Lower lobe of right lung (tissue), 2 donors: ENCODE data around the gene LPP. TPM values are rescaled to one million over a fixed set of nuclear protein-coding genes. Genes with fewer than 3 reads are reported as not detected.

ENCODE experiments used
- ATAC-seq, 2 donors: fragments of 200-7000 bp; cut with Tn5 transposase; one replicate each; pipeline ENCODE4 v1.9.1; 2020 to 2022; ENCODE audit warnings: mild to moderate bottlenecking in 2 of 2, moderate library complexity in 2 of 2
- DNase-seq: peaks from one replicate; pipeline ENCODE4 v3.0.0-alpha.2; 2020
- H3K27ac ChIP-seq: fragments of 200-600 bp; one replicate; pipeline ENCODE4 v1.8.0; 2022
- H3K27me3 ChIP-seq: fragments of 200-600 bp; one replicate; pipeline ENCODE4 v1.8.0; 2022; ENCODE audit warnings: low read depth
- H3K36me3 ChIP-seq: fragments of 200-600 bp; one replicate; pipeline ENCODE4 v1.8.0; 2022; ENCODE audit warnings: mild to moderate bottlenecking
- H3K4me1 ChIP-seq: fragments of 200-600 bp; one replicate; pipeline ENCODE4 v1.8.0; 2022
- H3K4me3 ChIP-seq: fragments of 200-600 bp; one replicate; pipeline ENCODE4 v1.8.0; 2022; ENCODE audit warnings: mild to moderate bottlenecking
- H3K9me3 ChIP-seq: fragments of 200-600 bp; one replicate; pipeline ENCODE4 v1.8.0; 2022
- intact Hi-C: fragments of 100-400 bp; cut with DNase I; formaldehyde crosslinking; loops from one replicate; pipeline ENCODE4 v1.11.0; 2022
- total RNA-seq: library from RNA; stranded (reverse); fragmentation: NEBNext Ultra II Directional; extraction: Animal tissue kit (Norgen Biotek cat#: 25700); gene quantifications from one replicate; pipeline ENCODE4 v1.2.1, GENCODE V29; 2021
- TF ChIP-seq, protein P1 (sequence below): fragments of 200-600 bp; IDR thresholded peaks from one replicate; pipeline ENCODE4 v1.8.0; 2022; ENCODE audit warnings: antibody characterized with exemption, mild to moderate bottlenecking
- donor health status: DM: no; HTN: yes; CAD: no; lungs with severe emphysema.

LPP gene
- total RNA-seq, 1 donor from 2014 or later: 180 TPM

DNA sequence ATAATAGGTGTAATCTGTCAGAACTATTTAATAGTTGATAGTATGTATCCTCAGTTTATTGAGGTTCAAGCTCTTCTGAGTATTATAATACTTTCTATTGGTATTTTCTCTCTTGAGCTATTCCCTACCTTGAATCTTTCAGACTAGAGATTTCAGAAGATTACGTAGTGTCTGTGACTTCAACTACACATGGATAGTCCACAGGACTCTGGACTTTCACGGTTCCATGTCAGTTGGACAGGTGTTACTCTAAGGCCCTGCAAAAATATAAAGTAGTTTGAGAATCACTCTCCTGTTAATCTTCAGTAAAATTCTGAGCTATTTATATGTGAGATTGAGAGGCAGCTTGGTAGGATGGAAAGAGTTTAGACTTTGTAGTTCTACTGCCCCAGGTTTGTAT, 664.3 kb downstream of the LPP start:
- no peak for DNase-seq
- Histone ChIP-seq H3K36me3 (no peaks in the 10 kb centered on the region), H3K4me3 (no peak overlapping the region), H3K27me3 (no peaks in the 10 kb centered on the region), H3K27ac (peak overlapping the region; percentile 69), H3K4me1 (peaks cover 52% of the 10 kb centered on the region), H3K9me3 (no peaks in the 10 kb centered on the region)
- TF ChIP-seq, protein P1, sequence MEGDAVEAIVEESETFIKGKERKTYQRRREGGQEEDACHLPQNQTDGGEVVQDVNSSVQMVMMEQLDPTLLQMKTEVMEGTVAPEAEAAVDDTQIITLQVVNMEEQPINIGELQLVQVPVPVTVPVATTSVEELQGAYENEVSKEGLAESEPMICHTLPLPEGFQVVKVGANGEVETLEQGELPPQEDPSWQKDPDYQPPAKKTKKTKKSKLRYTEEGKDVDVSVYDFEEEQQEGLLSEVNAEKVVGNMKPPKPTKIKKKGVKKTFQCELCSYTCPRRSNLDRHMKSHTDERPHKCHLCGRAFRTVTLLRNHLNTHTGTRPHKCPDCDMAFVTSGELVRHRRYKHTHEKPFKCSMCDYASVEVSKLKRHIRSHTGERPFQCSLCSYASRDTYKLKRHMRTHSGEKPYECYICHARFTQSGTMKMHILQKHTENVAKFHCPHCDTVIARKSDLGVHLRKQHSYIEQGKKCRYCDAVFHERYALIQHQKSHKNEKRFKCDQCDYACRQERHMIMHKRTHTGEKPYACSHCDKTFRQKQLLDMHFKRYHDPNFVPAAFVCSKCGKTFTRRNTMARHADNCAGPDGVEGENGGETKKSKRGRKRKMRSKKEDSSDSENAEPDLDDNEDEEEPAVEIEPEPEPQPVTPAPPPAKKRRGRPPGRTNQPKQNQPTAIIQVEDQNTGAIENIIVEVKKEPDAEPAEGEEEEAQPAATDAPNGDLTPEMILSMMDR: no peak
- no peak for ATAC-seq
- intact Hi-C loops: no loop called here

DNA sequence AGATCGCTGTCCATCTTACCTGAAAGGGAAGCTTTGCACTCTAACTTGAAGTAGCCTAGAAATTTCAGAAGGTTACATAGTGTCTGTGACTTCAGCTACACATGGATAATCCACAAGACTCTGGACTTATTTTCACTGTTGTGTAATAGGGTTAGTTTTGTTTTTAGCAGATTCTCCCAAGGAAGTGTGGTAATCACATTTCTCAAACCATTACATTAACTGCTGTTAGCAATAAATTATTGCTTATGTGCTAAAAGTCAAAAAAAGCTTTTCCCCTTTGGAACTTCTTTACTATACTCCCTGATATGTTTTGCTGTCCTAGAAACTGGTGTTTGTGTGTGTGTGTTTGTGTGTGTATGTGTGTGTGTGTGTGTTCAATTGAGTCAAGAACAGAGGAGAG, 666.0 kb downstream of the LPP start:
- H3K36me3 ChIP-seq: no peaks in the 10 kb centered on the region
- no peak for DNase-seq
- ATAC-seq: peak in 1 of 2 donors; percentile 61
- intact Hi-C loops: no loop called here
- no peaks in the 10 kb centered on the region for H3K27me3 ChIP-seq
- H3K9me3 ChIP-seq: no peaks in the 10 kb centered on the region
- peaks cover 52% of the 10 kb centered on the region for H3K4me1 ChIP-seq
- H3K27ac ChIP-seq: peak overlapping the region; percentile 56
- TF ChIP-seq, protein P1: no peak
- H3K4me3 ChIP-seq: no peak overlapping the region

DNA sequence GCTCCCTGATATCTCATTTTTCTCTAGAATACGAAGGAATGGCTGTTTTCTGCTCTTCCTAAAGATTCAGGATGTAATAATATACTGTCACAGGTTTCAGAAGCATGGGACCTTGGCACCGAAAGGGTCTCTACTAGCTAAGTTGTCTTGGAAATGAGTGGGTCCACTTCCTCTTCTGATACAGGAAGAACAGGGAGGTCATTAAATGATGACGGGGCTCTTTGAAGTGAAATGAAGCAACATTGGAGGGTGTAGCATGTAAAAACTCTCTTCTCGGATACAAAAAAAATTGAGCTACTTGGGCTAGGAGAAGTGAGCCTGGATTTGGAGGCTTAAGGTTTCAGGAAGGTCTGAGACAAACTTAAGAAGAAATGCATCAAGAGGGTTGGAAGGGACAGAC, 668.0 kb downstream of the LPP start:
- Histone ChIP-seq H3K4me1 (peaks cover 45% of the 10 kb centered on the region), H3K9me3 (no peaks in the 10 kb centered on the region), H3K36me3 (no peaks in the 10 kb centered on the region), H3K27ac (peak overlapping the region; percentile 22), H3K27me3 (no peaks in the 10 kb centered on the region), H3K4me3 (no peak overlapping the region)
- DNase-seq (no peak), ATAC-seq (peak; percentile 10 to 60)
- intact Hi-C loops: no loop called here
- TF ChIP-seq, protein P1: no peak

DNA sequence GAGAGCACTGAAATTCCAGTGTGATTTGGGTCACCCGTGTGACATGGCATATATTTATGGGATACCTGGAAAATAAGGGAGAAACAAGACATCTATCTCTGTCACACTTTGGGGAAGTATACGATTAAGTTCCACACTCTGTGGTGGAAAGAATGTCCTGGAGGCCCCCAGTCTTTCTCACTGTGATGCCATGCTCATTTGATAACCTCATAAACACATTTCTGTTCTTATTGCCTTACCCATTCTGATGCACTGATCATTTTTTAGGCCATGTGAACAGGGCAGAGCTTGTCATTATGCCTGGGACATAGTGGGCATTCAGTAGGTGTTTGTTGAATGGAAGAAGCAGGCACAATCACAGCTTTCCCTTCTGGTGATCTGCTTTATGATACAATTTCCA, 668.5 kb downstream of the LPP start:
- TF ChIP-seq, protein P1: no peak
- no peak for DNase-seq
- Histone ChIP-seq H3K27me3 (no peaks in the 10 kb centered on the region), H3K27ac (peak overlapping the region; percentile 22), H3K9me3 (no peaks in the 10 kb centered on the region), H3K4me3 (no peak overlapping the region), H3K36me3 (no peaks in the 10 kb centered on the region), H3K4me1 (peaks cover 42% of the 10 kb centered on the region)
- intact Hi-C loops: no loop called here
- ATAC-seq: peak in 1 of 2 donors; percentile 4

DNA sequence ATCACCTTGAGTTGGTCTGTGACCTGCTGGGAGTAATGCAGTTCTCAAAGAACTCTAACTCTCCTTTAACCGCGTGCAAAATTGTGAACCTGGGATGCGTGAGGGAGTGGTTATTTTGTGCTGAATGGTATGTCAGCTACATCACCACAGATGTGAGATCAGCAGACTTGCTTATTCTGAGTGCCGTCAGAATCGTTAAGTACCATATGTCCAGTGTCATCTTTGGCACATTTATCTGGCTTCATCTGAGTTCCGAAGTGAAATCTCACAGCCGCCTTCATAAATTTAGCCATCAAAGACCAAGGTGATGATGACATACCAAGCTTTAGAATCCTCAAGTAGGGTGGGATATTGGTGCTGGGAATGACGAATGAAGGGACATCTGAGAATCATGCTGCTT, 670.6 kb downstream of the LPP start:
- no peak overlapping the region for H3K27ac ChIP-seq
- TF ChIP-seq, protein P1: no peak
- H3K4me1 ChIP-seq: peaks cover 29% of the 10 kb centered on the region
- ATAC-seq (no peak), DNase-seq (no peak)
- intact Hi-C loops: no loop called here
- H3K27me3 ChIP-seq: no peaks in the 10 kb centered on the region
- no peak overlapping the region for H3K4me3 ChIP-seq
- H3K36me3 ChIP-seq: no peaks in the 10 kb centered on the region
- H3K9me3 ChIP-seq: no peaks in the 10 kb centered on the region

DNA sequence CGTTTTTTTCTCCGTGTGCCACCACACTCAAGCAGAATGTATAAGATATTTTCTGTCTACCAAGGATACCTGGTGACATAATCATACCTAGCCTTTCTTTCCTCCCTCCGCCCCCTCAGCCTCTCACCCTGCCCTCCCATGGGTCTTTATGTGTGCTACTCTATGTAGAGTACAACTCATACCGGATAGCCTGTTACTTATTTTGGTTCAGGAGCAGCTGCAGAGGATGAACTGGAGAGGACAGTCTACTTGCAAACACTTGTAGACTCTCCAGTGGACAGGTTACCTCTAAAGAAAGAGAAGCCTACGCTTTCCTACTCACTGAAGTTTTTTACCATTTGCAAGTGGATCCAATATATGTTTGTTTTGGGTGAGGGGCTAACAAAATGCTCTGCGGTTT, 671.9 kb downstream of the LPP start:
- no peak for DNase-seq
- H3K9me3 ChIP-seq: no peaks in the 10 kb centered on the region
- intact Hi-C loops: no loop called here
- no peaks in the 10 kb centered on the region for H3K27me3 ChIP-seq
- H3K27ac ChIP-seq: no peak overlapping the region
- H3K4me3 ChIP-seq: no peak overlapping the region
- no peaks in the 10 kb centered on the region for H3K36me3 ChIP-seq
- TF ChIP-seq, protein P1: no peak
- ATAC-seq: no peak
- peaks cover 17% of the 10 kb centered on the region for H3K4me1 ChIP-seq
